HCT116 (cell line): Measurements from ENCODE around the gene PRDM2. TPM values are rescaled to one million over a fixed set of nuclear protein-coding genes. Genes with fewer than 3 reads are reported as not detected.

Experiments used
- ATAC-seq: fragments of 200-7000 bp; cut with Tn5 transposase; 2 replicates; pipeline ENCODE4 v1.9.1; 2020; ENCODE audit warnings: mild to moderate bottlenecking, moderate library complexity
- BruUV-seq: library from RNA; stranded (reverse); fragments of 400-500 nt; replicated peaks from 2 replicates; lab custom pipeline; 2021; lab: Mats Ljungman, UMichigan
- CTCF ChIA-PET: fragments of 300-600 bp; sonication (Branson Sonifier 250); formaldehyde crosslinking; loops from one replicate; lab custom pipeline; 2021; ENCODE audit warnings: antibody characterized with exemption; lab: Charles Lee
- POLR2A ChIA-PET: fragments of 300-600, 350-600 bp; sonication (Branson Sonifier 250); formaldehyde crosslinking; loops from one replicate; lab custom pipeline; 2021; ENCODE audit warnings: antibody characterized with exemption; lab: Charles Lee
- RAD21 ChIA-PET, 2 experiments: fragments of 300-600 bp; sonication (Branson Sonifier 250); formaldehyde crosslinking; loops; one replicate each; lab custom pipeline; 2023; ENCODE audit warnings: low total read pairs in 2 of 2; ENCODE audit not compliant: uncharacterized antibody in 2 of 2, unreplicated experiment in 2 of 2, low non-redundant PET in 1 of 2; lab: Charles Lee
- DNase-seq: peaks from one replicate; pipeline ENCODE4 v3.0.0-alpha.2; 2010; ENCODE audit warnings: low read depth, low spot score
- H2AFZ ChIP-seq: fragments of 200-600 bp; shearing (Covaris generic), sonication (generic); 2 replicates; pipeline ENCODE4 v1.6.1; 2017; ENCODE audit warnings: low read depth, mixed run types, mixed read lengths, antibody characterized with exemption, low read length; ENCODE audit not compliant: poor library complexity, severe bottlenecking
- H3K27ac ChIP-seq: 2 replicates; pipeline ENCODE4 v1.5.1; 2012; ENCODE audit warnings: low read depth, low read length
- H3K27me3 ChIP-seq: fragments of 200-600 bp; sonication (generic); 2 replicates; pipeline ENCODE4 v1.6.1; 2016; ENCODE audit warnings: mixed run types, low read length, mixed read lengths; ENCODE audit not compliant: insufficient read depth
- H3K36me3 ChIP-seq, 2 experiments: fragments of 200-500 bp in 1 of 2; fragments of 200-600 bp in 1 of 2; sonication (Bioruptor generic) in 1 of 2; sonication (generic) in 1 of 2; 2 replicates each; pipeline versions ENCODE4 v1.5.1 to v1.6.1; 2014 to 2016; ENCODE audit warnings: low read length in 2 of 2, inconsistent platforms in 1 of 2, mixed read lengths in 1 of 2, mixed run types in 1 of 2; ENCODE audit not compliant: insufficient read depth in 2 of 2, control insufficient read depth in 1 of 2
- H3K4me1 ChIP-seq, 2 experiments: fragments of 200-600 bp in 1 of 2; sonication (generic) in 1 of 2; 2 replicates each; pipeline versions ENCODE4 v1.5.1 to v1.6.1; 2012 to 2017; ENCODE audit warnings: low read length in 2 of 2, inconsistent platforms in 1 of 2, mild to moderate bottlenecking in 1 of 2, mixed read lengths in 1 of 2, mixed run types in 1 of 2, moderate library complexity in 1 of 2; ENCODE audit not compliant: insufficient read depth in 2 of 2, control insufficient read depth in 1 of 2
- H3K4me2 ChIP-seq: fragments of 200-600 bp; sonication (generic); 2 replicates; pipeline ENCODE4 v1.6.1; 2017; ENCODE audit warnings: mixed run types, low read length, mixed read lengths
- H3K4me3 ChIP-seq, 2 experiments: fragments of 200-600 bp in 1 of 2; sonication (generic) in 1 of 2; replicated peaks in 1 of 2; 2 replicates each; pipeline ENCODE4 v1.5.1; 2011 to 2016; ENCODE audit warnings: low read length in 2 of 2, control low read depth in 1 of 2, low read depth in 1 of 2, mild to moderate bottlenecking in 1 of 2, mixed read lengths in 1 of 2, mixed run types in 1 of 2
- H3K79me2 ChIP-seq: fragments of 200-600 bp; sonication (generic); 2 replicates; pipeline ENCODE4 v1.6.1; 2017; ENCODE audit warnings: mild to moderate bottlenecking, mixed run types, low read length, moderate library complexity, mixed read lengths; ENCODE audit not compliant: insufficient read depth
- H3K9ac ChIP-seq: fragments of 200-600 bp; sonication (generic); 2 replicates; pipeline ENCODE4 v1.6.1; 2016; ENCODE audit warnings: low read length, mixed read lengths
- H3K9me2 ChIP-seq: fragments of 200-600 bp; sonication (generic), shearing (Covaris generic); 2 replicates; pipeline ENCODE4 v1.6.1; 2017; ENCODE audit warnings: mixed run types, mild to moderate bottlenecking, moderate library complexity; ENCODE audit not compliant: insufficient read depth
- H3K9me3 ChIP-seq, 2 experiments: fragments of 200-500 bp in 1 of 2; fragments of 200-600 bp in 1 of 2; sonication (Bioruptor generic) in 1 of 2; sonication (generic) in 1 of 2; 2 replicates each; pipeline ENCODE4 v1.6.1; 2014 to 2017; ENCODE audit warnings: low read length in 2 of 2, mixed read lengths in 2 of 2, inconsistent platforms in 1 of 2, low read depth in 1 of 2, mild to moderate bottlenecking in 1 of 2, mixed run types in 1 of 2, moderate library complexity in 1 of 2; ENCODE audit not compliant: control insufficient read depth in 1 of 2, insufficient read depth in 1 of 2
- H4K20me1 ChIP-seq: fragments of 200-600 bp; sonication (generic), shearing (Covaris generic); 2 replicates; pipeline ENCODE4 v1.6.1; 2017; ENCODE audit warnings: mixed run types, mild to moderate bottlenecking, moderate library complexity; ENCODE audit not compliant: insufficient read depth
- EZH2 ChIP-seq: fragments of 200-600 bp; sonication (generic); IDR thresholded peaks from 2 replicates; pipeline ENCODE4 v1.6.1; 2017; ENCODE audit warnings: antibody characterized with exemption, mixed run types
- JUND ChIP-seq: IDR thresholded peaks from 2 replicates; pipeline ENCODE4 v1.6.1; 2012
- REST ChIP-seq: IDR thresholded peaks from 2 replicates; pipeline ENCODE4 v1.6.1; 2012; ENCODE audit warnings: low read depth
- ZNF274 ChIP-seq: fragments of 200-500 bp; sonication (Bioruptor generic); IDR thresholded peaks from 2 replicates; pipeline ENCODE4 v1.6.1; 2014; ENCODE audit warnings: mild to moderate bottlenecking, low read depth, low read length, inconsistent platforms
- intact Hi-C: fragments of 100-400 bp; cut with micrococcal nuclease; formaldehyde crosslinking; loops from 2 replicates; pipeline ENCODE4 v1.10.0; 2022
- total RNA-seq: library from RNA; stranded (reverse); gene quantifications from one replicate; pipeline ENCODE4 v1.2.1, GENCODE V29; 2021; ENCODE audit not compliant: unreplicated experiment
- TF ChIP-seq, protein P1 (sequence below): IDR thresholded peaks from 2 replicates; pipeline ENCODE4 v1.6.1; 2011; ENCODE audit warnings: mild to moderate bottlenecking, low read length, moderate library complexity; ENCODE audit not compliant: insufficient replicate concordance; ENCODE audit errors: extremely low read depth

Gene PRDM2
- total RNA-seq, 1 experiment from 2014 or later, result 17.3 TPM

- no TSS peak for BruUV-seq
- Histone ChIP-seq H3K27ac (no peak overlapping the region), H3K9me2 (no peaks in the 10 kb centered on the region), H3K27me3 (no peaks in the 10 kb centered on the region), H3K4me2 (no peak overlapping the region), H4K20me1 (no peaks in the 10 kb centered on the region), H3K9ac (no peak overlapping the region), H3K9me3 (no peaks in the 10 kb centered on the region), H2AFZ (no peak overlapping the region), H3K4me1 (no peaks in the 10 kb centered on the region), H3K4me3 (no peak overlapping the region), H3K36me3 (no peaks in the 10 kb centered on the region), H3K79me2 (no peaks in the 10 kb centered on the region)
- no peak for DNase-seq
- intact Hi-C loops, result no loop called here
- ChIA-PET CTCF (no interaction called here), POLR2A (no interaction called here), RAD21 (no interaction called here)
- ATAC-seq, result no peak
- no peak for TF ChIP-seq ZNF274
- TF ChIP-seq EZH2, result no peak
- TF ChIP-seq REST, result no peak
- TF ChIP-seq JUND, result no peak
- TF ChIP-seq, protein P1, sequence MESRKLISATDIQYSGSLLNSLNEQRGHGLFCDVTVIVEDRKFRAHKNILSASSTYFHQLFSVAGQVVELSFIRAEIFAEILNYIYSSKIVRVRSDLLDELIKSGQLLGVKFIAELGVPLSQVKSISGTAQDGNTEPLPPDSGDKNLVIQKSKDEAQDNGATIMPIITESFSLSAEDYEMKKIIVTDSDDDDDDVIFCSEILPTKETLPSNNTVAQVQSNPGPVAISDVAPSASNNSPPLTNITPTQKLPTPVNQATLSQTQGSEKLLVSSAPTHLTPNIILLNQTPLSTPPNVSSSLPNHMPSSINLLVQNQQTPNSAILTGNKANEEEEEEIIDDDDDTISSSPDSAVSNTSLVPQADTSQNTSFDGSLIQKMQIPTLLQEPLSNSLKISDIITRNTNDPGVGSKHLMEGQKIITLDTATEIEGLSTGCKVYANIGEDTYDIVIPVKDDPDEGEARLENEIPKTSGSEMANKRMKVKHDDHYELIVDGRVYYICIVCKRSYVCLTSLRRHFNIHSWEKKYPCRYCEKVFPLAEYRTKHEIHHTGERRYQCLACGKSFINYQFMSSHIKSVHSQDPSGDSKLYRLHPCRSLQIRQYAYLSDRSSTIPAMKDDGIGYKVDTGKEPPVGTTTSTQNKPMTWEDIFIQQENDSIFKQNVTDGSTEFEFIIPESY, result no peak
Measured at GRCh38 chr1:13867603-13868002, 167.6 kb downstream of the PRDM2 start.
